ENCODE data around the gene FAS.

The FAS gene

DNA sequence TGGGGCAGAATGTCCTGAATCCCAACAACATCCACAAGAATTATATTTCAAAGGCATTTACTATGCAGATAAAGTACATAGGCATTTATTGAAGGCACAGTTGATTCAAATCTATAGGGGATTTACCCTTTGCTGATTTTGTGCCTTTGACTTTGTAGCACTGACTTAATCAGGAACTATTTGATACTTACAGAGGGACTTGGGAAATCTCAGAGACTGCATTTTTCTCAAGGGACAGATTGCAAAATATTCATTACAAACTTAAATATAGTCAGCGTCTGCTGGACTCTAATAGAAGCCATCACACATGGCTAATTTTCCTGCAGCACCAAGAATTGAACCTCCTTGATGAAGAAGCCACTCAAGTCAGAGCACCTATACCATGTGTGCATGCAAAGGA, 44.9 kb downstream of the FAS start:
- no peak for DNase-seq (ENCODE audit: low read depth)

GRCh38 chr10:89037096-89037495, 46.5 kb downstream of the FAS start:
- no peak for DNase-seq (ENCODE audit: low read depth)

GRCh38 chr10:89042562-89042961, 52.0 kb downstream of the FAS start:
- no peak for DNase-seq (ENCODE audit: low read depth)

GRCh38 chr10:89043052-89043451, 52.5 kb downstream of the FAS start:
- no peak for DNase-seq (ENCODE audit: low read depth)

GRCh38 chr10:89047397-89047796, 56.8 kb downstream of the FAS start:
- DNase-seq (ENCODE audit: low read depth), result no peak

DNA sequence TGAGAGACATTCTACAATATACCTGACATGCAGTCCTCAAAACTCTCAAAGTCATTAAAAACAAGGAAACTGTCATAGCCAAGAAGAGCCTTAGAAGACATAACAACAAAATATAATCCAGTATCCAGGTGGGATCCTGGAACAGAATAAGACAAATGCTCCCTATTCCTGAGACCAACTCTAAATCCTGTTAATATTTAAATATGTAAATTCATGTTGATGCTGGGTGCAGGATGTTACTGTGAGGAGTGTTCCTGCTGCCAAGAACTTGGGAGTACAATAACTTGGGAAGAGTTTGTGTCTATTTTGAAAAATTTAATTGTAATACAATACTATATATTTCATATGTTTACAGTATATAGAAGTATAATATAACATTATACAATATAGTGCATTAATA, 61.0 kb downstream of the FAS start:
- DNase-seq (ENCODE audit: low read depth), result no peak

DNA sequence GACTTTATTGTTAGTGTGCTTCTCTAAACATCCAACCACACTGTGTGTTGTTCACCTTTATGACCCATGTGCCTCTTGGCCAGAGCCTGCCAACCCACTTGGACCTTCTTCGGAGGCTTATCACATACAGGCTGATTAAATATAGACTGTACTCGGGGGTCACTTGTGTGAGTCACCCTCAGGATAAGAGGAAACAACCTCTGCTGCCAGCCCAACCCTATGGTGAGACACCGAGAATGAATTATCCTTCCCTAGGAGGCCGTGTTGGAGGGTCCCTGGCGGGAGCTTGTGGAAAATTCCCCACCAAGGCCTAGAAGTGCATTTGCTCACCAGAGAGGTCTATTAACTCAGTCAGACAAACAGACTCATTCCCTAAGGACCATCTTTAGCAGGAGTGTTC, 63.0 kb downstream of the FAS start:
- DNase-seq (ENCODE audit: low read depth), result no peak

GRCh38 chr10:89055159-89055558, 64.6 kb downstream of the FAS start:
- DNase-seq (ENCODE audit: low read depth), result no peak

- no peak for DNase-seq (ENCODE audit: low read depth)
Measured at GRCh38 chr10:89062861-89063260, 72.3 kb downstream of the FAS start.

GRCh38 chr10:89063465-89063864, 72.9 kb downstream of the FAS start:
- DNase-seq (ENCODE audit: low read depth), result no peak

- no peak for DNase-seq (ENCODE audit: low read depth)
Measured at GRCh38 chr10:89064748-89065147, 74.2 kb downstream of the FAS start.
